ENCODE data around the gene FUT9.

The FUT9 gene

DNA sequence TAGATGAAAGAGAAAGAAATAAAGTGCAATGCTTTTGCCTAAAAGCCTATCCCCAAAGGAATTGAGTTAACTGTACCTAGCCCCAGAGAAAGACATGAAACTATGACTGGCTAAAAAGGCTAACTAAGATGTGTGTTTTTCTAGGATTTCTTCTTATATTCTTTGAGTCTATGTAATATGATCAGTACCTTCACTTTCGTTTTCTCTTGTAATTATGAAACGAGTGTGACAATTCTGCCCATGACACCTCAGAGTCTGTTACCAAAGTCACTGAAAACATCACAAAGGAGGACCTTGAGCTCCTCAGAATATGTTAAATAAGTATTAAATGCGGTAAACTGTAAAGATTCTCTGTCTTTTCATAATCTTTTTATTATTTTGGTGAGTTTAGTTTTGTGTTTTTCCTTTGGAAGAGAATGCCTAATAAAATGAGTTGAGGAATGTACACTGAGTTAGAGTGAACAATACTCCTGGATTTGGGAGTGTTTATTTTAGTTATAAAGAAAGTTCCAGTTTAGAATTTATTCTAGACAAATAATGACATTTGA lies 141.3 kb downstream of the FUT9 start:
- no peaks in the 10 kb centered on the region for H3K36me3 Mint-ChIP-seq (ENCODE audit: low read depth)
- no peaks in the 10 kb centered on the region for H3K27me3 Mint-ChIP-seq (ENCODE audit: low read depth)
- no peak overlapping the region for H3K4me3 Mint-ChIP-seq
- TF ChIP-seq CTCF (IDR thresholded peaks at IDR 0.05; ENCODE audit: unreplicated experiment in 3 of 3): no peak
- H3K4me1 Mint-ChIP-seq: no peaks in the 10 kb centered on the region
- H3K9me3 Mint-ChIP-seq: no peaks in the 10 kb centered on the region
- peak overlapping the region in 1 of 3 experiments; percentile 5 for H3K27ac Mint-ChIP-seq

DNA sequence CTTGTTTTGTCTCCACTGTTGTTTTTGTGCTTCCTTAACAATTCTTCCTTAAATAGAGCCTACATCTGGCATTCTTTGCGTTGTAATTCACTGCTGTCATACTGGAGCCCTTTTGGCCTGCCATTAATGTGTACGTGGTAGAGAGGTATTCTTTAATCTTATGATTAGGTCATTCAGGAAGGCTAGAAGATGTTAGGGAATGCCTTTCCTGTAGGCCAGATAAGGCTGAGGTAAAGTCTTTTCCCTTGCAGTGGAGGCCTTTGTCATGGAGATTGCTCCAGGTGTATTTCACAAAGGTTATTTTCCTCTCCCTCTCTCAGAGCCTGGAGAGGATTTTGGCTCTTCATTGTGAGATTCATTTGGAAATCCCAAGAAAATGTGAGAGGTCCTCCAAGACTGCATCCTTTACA lies 146.9 kb downstream of the FUT9 start:
- no peaks in the 10 kb centered on the region for H3K4me1 Mint-ChIP-seq
- H3K27me3 Mint-ChIP-seq (ENCODE audit: low read depth): no peaks in the 10 kb centered on the region
- no peaks in the 10 kb centered on the region for H3K36me3 Mint-ChIP-seq (ENCODE audit: low read depth)
- H3K27ac Mint-ChIP-seq: no peak overlapping the region
- H3K4me3 Mint-ChIP-seq: no peak overlapping the region
- no peak for TF ChIP-seq CTCF (IDR thresholded peaks at IDR 0.05; ENCODE audit: unreplicated experiment in 3 of 3)
- H3K9me3 Mint-ChIP-seq: no peaks in the 10 kb centered on the region

DNA sequence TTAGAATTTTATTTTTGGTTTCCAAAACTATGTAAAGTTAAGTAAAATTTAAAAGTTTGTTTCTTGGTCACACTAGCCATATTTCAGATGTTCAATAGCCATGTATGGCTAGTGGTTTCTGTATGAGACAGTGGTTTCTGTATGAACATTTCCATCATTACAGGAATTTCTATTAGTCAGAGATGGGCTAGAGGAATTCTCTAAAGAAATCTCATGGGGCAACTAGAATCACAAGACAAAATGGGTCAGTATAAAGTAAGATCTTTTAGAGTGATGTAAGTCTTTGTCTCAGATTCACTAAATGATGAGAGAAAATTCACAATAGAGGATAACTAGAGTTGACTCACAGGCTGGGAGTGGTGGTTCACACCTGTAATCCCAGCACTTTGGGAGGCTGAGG lies 149.0 kb downstream of the FUT9 start:
- no peak overlapping the region for H3K27ac Mint-ChIP-seq
- H3K36me3 Mint-ChIP-seq (ENCODE audit: low read depth): no peaks in the 10 kb centered on the region
- no peaks in the 10 kb centered on the region for H3K27me3 Mint-ChIP-seq (ENCODE audit: low read depth)
- no peaks in the 10 kb centered on the region for H3K4me1 Mint-ChIP-seq
- H3K4me3 Mint-ChIP-seq: no peak overlapping the region
- H3K9me3 Mint-ChIP-seq: no peaks in the 10 kb centered on the region
- no peak for TF ChIP-seq CTCF (IDR thresholded peaks at IDR 0.05; ENCODE audit: unreplicated experiment in 3 of 3)

- Mint-ChIP-seq H3K4me1 (no peaks in the 10 kb centered on the region), H3K27me3 (ENCODE audit: low read depth) (no peaks in the 10 kb centered on the region), H3K9me3 (no peaks in the 10 kb centered on the region), H3K36me3 (ENCODE audit: low read depth) (no peaks in the 10 kb centered on the region), H3K27ac (no peak overlapping the region), H3K4me3 (no peak overlapping the region)
- TF ChIP-seq CTCF (IDR thresholded peaks at IDR 0.05; ENCODE audit: unreplicated experiment in 3 of 3): no peak
Observed at GRCh38 chr6:96171112-96171511, 155.3 kb downstream of the FUT9 start.

GRCh38 chr6:96184798-96185197 lies 169.0 kb downstream of the FUT9 start:
- H3K4me1 Mint-ChIP-seq: no peaks in the 10 kb centered on the region
- peaks cover 3% of the 10 kb centered on the region for H3K9me3 Mint-ChIP-seq
- no peak for TF ChIP-seq CTCF (IDR thresholded peaks at IDR 0.05; ENCODE audit: unreplicated experiment in 3 of 3)
- no peaks in the 10 kb centered on the region for H3K36me3 Mint-ChIP-seq (ENCODE audit: low read depth)
- H3K4me3 Mint-ChIP-seq: no peak overlapping the region
- no peak overlapping the region for H3K27ac Mint-ChIP-seq
- H3K27me3 Mint-ChIP-seq (ENCODE audit: low read depth): no peaks in the 10 kb centered on the region

GRCh38 chr6:96186094-96186493 lies 170.3 kb downstream of the FUT9 start:
- Mint-ChIP-seq H3K27ac (peak overlapping the region in 1 of 3 experiments; percentile 89), H3K27me3 (ENCODE audit: low read depth) (no peaks in the 10 kb centered on the region), H3K9me3 (peaks cover 5% of the 10 kb centered on the region), H3K4me1 (no peaks in the 10 kb centered on the region), H3K4me3 (no peak overlapping the region), H3K36me3 (ENCODE audit: low read depth) (peaks cover 7% of the 10 kb centered on the region)
- TF ChIP-seq CTCF (IDR thresholded peaks at IDR 0.05; ENCODE audit: unreplicated experiment in 3 of 3): no peak

Data from nephron (organoid).